Tibial artery (tissue), 4 donors: ENCODE measurements around the gene CNTNAP1.

Source experiments
- DNase-seq, 2 donors: peaks; one replicate each; pipeline ENCODE4 v3.0.0-alpha.2; 2019
- H3K27ac ChIP-seq, 2 donors: fragments of 200-600 bp; sonication (generic) in 1 of 2; 1 replicate in 1 of 2; 2 replicates in 1 of 2; pipeline ENCODE4 v1.5.1; 2018 to 2019; ENCODE audit warnings: mild to moderate bottlenecking in 1 of 2
- H3K27me3 ChIP-seq, 2 donors: fragments of 200-600 bp; sonication (generic) in 1 of 2; one replicate each; pipeline versions ENCODE4 v1.5.1 to v1.6.0; 2016 to 2019
- H3K36me3 ChIP-seq, 3 donors: fragments of 200-600 bp; sonication (generic) in 2 of 3; one replicate each; pipeline ENCODE4 v1.5.1; 2016 to 2019; ENCODE audit warnings: mild to moderate bottlenecking in 2 of 3
- H3K4me1 ChIP-seq, 4 donors: fragments of 200-600 bp; sonication (generic) in 2 of 4; 1 replicate in 3 of 4; 2 replicates in 1 of 4; pipeline ENCODE4 v1.5.1; 2016 to 2019
- H3K4me3 ChIP-seq, 2 donors: fragments of 200-600 bp; sonication (generic) in 1 of 2; 1 replicate in 1 of 2; 2 replicates in 1 of 2; pipeline ENCODE4 v1.5.1; 2018 to 2019; ENCODE audit warnings: mild to moderate bottlenecking in 2 of 2
- H3K9me3 ChIP-seq, 3 donors: fragments of 200-600 bp; sonication (generic) in 1 of 3; one replicate each; pipeline ENCODE4 v1.5.1; 2016 to 2019
- CTCF ChIP-seq, 2 experiments: fragments of 200-600 bp in 1 of 2; fragments of 450-650 bp in 1 of 2; IDR thresholded peaks; one replicate each; pipeline ENCODE4 v1.5.1; 2017 to 2019; ENCODE audit warnings: antibody characterized with exemption in 2 of 2, mild to moderate bottlenecking in 1 of 2, moderate library complexity in 1 of 2
- intact Hi-C: fragments of 100-400 bp; cut with DNase I; formaldehyde crosslinking; loops from one replicate; pipeline ENCODE4 v1.15.0; 2023; ENCODE audit warnings: low total_unique reads

CNTNAP1 gene

DNA sequence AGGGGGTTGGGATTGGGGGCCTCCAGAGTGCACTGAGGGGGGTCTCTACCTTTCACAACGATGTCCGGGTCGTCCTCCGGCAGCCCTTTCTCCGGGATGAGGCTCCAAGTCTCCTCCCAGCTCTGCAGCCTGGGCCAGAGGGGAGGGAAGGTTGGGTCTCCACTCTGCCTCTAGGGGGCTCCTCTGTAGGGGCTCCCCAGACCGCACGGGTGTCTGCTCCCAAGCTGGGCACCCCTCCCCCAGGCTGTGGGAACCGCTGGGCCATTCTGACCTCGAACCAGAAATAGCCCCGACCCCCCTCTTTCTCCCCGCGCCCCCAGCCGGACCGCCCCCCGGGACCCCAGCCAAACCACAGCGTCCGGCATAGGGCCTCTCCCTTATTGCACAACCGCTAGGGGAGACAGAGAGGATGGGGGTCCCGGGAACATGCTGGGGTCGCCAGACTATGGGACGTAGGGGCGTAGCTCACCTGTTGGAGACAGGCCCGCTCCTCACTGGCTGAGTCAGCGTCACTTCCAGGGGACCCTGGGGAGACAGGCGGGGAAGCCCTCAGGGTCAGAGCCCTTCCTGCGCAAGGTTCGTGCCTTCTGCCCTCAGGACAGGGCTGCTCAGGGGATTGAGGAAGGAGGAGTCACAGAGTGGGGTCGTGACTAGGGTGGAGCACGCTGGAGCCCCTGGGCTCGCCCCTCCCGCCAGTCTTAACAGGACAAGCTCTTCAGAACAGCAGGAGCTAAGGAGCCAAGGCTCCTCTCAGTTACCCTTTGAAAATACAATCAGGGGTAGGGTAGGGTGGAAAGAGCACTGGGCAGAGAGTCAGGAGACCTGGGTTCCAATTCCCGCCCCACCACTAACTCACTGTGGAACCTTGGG, 8.2 kb upstream of the CNTNAP1 start:
- intact Hi-C loops: no loop called here
- Histone ChIP-seq H3K27ac (peak overlapping the region; percentile 88 to 97), H3K27me3 (no peaks in the 10 kb centered on the region), H3K4me3 (peak overlapping the region; percentile 70 to 100), H3K4me1 (peaks cover 3 to 74% (median 60%) of the 10 kb centered on the region in 4 donors), H3K9me3 (no peaks in the 10 kb centered on the region), H3K36me3 (peaks cover 32 to 45% (median 42%) of the 10 kb centered on the region in 3 donors)
- peak; percentile 25 to 39 for TF ChIP-seq CTCF (IDR thresholded peaks at IDR 0.05)
- peak; percentile 65 to 88 for DNase-seq

DNA sequence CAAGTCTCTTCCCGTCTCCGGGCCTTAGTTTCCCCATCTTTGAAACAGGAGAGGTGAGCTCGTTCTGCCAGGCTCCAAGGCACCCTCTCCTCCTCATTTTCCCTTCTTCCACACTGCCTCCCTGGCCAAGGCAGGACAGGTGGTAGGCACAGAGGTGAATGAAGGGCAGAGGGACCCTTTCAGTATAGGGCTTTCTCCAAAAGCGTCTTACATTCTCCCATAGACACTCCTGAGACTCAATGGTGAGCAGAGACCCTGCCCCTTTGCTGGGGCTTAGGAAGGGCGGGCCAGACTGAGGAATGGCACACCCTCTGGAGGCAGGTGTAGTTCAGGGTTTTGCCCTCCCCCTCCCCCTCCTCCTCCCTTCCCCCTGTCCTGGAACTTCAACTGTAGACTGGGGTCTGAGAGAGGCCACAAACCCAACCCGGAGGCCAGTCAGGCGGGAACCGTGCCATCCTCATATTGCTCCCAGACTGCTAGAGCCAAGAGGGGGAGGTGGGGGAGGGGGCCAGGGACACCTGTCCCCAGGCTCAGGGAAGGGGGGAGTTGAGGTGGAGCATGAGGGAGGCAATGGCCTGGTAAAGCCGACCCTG, 7.5 kb upstream of the CNTNAP1 start:
- intact Hi-C loops: no loop called here
- Histone ChIP-seq H3K4me3 (peak overlapping the region; percentile 70 to 100), H3K9me3 (no peaks in the 10 kb centered on the region), H3K27ac (peak overlapping the region; percentile 88 to 97), H3K27me3 (no peaks in the 10 kb centered on the region), H3K4me1 (peaks cover 3 to 74% (median 60%) of the 10 kb centered on the region in 4 donors), H3K36me3 (peaks cover 32 to 38% (median 35%) of the 10 kb centered on the region in 3 donors)
- no peak for DNase-seq
- no peak for TF ChIP-seq CTCF (IDR thresholded peaks at IDR 0.05)

DNA sequence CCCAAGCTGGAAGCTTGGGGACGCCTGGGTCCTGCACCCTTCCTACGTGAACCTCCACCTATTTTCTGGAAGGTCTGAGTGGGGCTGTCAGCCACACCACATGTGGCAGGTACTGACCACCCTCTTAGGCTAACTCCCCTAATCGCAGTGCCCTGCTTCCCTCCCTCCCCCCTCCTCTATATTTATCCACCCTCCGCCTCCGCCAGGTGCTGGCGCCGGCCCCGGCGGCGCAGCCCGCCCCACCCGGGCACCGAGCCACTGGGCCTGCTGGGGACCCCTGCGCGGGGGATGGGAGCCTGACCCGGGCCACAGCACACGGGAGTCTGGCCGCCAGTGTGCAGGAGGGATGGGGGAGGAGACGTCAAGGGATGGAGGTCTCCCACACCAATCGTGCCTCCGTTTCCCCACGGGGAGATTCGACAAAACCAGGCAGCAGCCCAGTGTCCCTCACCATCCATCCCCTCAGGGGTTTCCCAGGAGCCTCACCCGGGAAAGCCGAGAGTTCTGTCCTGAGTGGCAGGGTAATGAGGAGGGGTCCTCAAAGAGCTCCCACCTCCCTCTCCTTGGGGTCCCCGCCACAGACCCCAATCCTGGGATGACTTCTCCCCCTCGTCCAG, 6.9 kb upstream of the CNTNAP1 start:
- DNase-seq: peak in 1 of 2 donors; percentile 85
- H3K27me3 ChIP-seq: no peaks in the 10 kb centered on the region
- H3K27ac ChIP-seq: peak overlapping the region; percentile 88 to 97
- no peaks in the 10 kb centered on the region for H3K9me3 ChIP-seq
- H3K4me1 ChIP-seq: peaks cover 3 to 74% (median 62%) of the 10 kb centered on the region in 4 donors
- TF ChIP-seq CTCF (IDR thresholded peaks at IDR 0.05): no peak
- peaks cover 29 to 32% (median 30%) of the 10 kb centered on the region in 3 donors for H3K36me3 ChIP-seq
- H3K4me3 ChIP-seq: peak overlapping the region; percentile 70 to 100
- intact Hi-C loops: no loop called here

- H3K27me3 ChIP-seq: no peaks in the 10 kb centered on the region
- H3K9me3 ChIP-seq: no peaks in the 10 kb centered on the region
- H3K36me3 ChIP-seq: peaks cover 23 to 26% (median 25%) of the 10 kb centered on the region in 3 donors
- no peak for TF ChIP-seq CTCF (IDR thresholded peaks at IDR 0.05)
- peak; percentile 50 to 85 for DNase-seq
- intact Hi-C loops: no loop called here
- peaks cover 3 to 76% (median 63%) of the 10 kb centered on the region in 4 donors for H3K4me1 ChIP-seq
- peak overlapping the region; percentile 70 to 100 for H3K4me3 ChIP-seq
- H3K27ac ChIP-seq: peak overlapping the region; percentile 88 to 97
Observed at GRCh38 chr17:42675965-42676423, 6.3 kb upstream of the CNTNAP1 start.

GRCh38 chr17:42676424-42677011, 5.8 kb upstream of the CNTNAP1 start, which contains the start of gene PLEKHH3:
TSS of gene PLEKHH3 (minus strand) at chr17:42676994. CDS start at chr17:42676563, 431 bp downstream.
- TF ChIP-seq CTCF (IDR thresholded peaks at IDR 0.05): peak; percentile 9 to 12
- Histone ChIP-seq H3K4me3 (peak within 1 kb of the TSS; percentile 70 to 100), H3K4me1 (peaks cover 3 to 81% (median 64%) of the 10 kb centered on the region in 4 donors), H3K27me3 (no peaks in the 10 kb centered on the region), H3K36me3 (peaks cover 18 to 21% (median 20%) of the 10 kb centered on the region in 3 donors), H3K27ac (peak within 1 kb of the TSS; percentile 88 to 97), H3K9me3 (no peaks in the 10 kb centered on the region)
- DNase-seq: no peak
- intact Hi-C loops: no loop called here
